HG03469 (cell line): ENCODE results near the gene FARSA.
"Not testable (repeated sequence)": the region's sequence is repeated elsewhere in the genome, so short reads cannot be mapped to it uniquely, and the experiment has no call there.

Source experiments
- ATAC-seq: cut with Tn5 transposase; IDR thresholded peaks from one replicate; pipeline ENCODE4 v1.9.1; 2021; ENCODE audit warnings: mild to moderate bottlenecking, moderate library complexity, moderate number of reproducible peaks; ENCODE audit not compliant: unreplicated experiment

The FARSA gene

DNA sequence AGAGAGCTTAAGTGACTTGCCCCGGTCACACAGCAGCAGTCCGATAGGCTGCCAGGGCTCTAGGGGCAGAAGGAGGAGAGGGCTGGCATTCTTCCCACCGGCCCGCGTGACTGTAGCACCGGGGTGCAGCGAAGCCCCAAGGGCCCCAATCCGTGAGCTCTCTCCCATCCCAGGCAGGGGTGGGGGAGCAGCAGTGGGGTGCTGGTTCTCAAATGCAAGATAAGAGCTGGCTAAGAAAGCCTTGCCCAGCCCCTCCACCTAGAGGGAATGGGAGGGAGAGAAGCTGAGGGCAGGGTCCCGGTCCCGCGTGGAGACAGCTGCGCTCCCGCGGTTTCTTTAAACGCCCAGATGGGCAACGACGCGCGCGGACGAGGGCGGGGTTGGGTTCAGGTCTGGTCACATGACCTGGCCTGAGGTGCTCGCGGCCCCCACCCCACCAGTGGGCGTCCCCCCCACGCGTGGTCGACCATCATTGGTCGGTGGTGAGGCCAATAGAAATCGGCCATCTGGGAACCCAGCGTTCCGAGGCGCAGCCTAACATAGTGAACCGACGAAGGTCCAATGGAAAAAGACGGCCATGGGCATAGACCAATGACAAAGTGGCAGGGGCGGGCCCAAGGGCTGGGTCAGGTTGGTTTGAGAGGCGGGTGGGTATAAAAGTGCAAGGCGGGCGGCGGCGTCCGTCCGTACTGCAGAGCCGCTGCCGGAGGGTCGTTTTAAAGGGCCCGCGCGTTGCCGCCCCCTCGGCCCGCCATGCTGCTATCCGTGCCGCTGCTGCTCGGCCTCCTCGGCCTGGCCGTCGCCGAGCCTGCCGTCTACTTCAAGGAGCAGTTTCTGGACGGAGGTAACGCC, 4.6 kb upstream of the FARSA start, which contains the start of gene CALR:
Gene CALR, plus strand, starts transcription at position 683 of the 852 bp plus-strand sequence. Its CDS starts 71 bp downstream, at position 754.
- peak; percentile 57 for ATAC-seq

DNA sequence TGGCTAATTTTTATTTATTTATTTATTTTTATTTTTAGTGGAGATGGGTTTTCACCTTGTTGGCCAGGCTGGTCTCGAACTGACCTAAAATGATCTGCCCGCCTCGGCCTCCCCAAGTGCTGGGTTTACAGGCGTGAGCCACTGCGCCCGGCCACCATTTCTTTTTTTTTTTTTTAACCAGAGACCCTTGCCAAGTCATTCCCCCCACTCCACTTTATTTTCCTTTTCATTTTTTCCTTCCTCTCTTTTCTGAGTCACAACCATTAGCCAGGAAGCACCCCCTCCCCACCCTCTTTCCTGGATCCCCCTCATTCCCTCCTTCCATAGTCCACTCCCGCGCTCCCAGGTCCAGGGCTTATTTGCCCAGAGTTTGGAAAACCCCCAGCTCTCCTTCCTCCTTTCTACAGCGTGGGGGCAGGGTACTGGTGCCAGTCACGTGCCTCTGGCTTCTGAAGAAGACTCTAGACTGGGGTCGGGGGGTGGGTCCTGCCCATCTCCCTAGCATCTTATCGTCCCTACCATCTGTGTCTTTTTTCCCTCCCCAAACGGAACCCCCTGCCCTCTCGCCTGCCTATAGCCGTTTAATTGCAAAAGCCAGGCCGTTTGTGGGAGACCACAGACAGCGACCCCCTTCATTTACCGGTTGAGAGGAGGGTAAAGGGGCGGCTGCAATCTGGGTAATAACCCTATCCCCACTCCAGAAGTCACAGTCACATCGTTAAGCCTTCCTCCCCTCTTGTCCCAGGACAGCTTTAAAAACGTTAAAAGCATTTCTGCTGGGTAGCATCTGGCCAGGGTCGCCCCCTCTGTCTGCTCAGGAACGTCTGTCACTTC, 3.8 kb upstream of the FARSA start:
- no peak for ATAC-seq

DNA sequence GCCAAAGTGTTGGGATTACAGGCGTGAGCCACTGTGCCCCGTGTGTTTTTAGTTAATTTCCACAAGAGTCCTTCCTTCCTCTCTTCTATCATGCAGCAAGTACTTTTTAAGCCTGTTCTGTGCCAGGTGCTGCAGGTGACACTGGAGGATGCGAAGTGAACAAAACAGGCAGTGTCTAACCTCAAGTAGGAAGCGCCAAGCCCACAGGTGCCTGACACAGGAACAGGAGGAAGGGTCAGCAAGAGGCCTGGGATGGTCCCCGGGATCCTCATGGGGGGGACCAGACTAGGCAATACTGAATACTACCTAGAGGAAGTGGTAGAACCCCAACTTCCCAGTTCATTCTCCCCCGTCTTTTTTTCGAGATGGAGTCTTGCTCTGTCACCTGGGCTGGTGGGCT, 3.1 kb upstream of the FARSA start:
- no peak for ATAC-seq

DNA sequence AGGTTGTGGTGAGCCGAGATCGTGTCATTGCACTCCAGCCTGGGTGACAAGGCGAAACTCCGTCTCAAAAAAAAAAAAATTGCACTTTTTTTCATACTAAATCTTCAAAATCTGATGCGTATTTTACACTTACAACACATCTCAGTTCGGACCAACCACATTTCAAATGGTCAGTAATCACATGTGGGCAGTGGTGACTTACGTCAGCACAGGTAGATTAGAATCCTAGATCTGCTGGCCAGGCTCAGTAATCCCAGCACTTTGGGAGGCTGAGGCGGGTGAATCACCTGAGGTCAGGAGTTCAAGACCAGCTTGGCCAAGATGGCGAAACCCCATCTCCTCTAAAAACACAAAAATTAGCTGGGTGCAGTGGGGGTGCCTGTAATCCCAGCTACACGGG, 1.6 kb upstream of the FARSA start:
- no peak for ATAC-seq

DNA sequence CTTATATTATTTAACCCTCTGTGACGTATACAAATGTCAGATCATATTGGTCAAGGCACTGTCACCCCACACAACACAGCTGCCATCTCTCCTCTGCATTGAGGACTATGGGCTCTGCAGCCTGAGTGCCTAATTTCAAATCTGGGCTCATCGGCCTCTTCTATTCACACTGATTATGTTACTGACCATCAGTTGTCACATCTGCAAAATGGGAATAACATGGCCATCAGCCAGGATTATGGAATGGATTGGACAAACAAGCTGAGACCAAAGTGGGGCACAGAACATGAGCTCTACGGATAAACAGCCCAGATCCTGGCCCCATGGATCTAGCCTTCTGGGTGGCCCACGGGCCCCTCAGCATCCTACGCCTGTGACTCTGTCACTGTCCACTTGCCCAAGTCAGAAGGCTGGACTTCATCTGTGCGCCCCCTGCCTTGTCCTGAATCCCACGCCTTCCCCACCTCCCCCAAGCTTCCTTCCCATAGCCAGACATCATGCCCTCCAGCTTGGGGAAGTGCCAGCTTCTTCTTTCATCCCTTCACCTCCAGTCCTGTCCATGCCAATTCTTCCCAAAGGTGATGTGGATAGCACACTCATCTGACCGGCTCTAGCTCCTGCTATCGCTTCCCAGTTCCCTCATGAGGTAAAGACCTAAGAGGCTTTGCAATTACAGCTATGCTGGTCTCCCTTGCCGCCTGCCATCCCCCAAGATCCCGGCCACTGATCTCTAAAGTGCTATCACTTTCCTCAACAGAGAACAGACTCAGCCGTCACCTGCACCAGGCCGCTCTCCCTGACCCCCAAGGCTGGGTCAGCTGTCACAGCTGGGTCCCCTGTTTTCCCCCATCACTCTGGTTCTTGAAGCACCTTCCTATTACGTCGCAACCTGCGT, 872 bp downstream of the FARSA start:
- ATAC-seq = no peak

DNA sequence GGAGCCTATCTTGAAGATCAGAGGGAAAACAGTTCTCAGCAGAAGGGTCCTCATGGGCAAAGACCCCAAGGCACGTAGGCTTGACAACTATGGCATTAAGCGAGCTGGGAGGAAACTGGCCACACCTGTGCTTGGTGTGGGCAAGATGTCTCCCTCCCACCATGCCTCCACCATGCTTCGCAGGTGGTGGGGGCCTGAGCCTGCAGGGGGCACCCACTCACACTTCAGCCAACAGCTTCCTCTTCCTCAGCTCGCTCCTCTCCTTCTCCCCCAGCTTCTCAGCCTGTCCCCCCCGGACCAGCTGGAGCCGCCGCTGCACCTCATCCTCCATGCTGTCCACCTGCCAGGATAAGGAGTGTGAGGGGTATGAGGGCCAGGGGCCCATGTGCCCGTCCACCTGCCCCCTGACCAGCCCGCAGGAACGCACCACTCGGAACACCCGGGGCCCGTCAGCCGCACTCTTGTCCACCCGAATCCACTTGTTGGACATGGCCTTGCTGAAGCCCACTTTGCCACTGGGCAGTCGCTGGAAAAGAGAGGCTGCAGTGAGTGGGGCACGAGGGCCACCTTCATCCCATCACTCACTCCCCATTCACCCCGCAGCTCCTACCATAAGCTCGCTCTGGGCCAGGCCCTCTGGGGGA, 3.4 kb downstream of the FARSA start:
- no peak for ATAC-seq

DNA sequence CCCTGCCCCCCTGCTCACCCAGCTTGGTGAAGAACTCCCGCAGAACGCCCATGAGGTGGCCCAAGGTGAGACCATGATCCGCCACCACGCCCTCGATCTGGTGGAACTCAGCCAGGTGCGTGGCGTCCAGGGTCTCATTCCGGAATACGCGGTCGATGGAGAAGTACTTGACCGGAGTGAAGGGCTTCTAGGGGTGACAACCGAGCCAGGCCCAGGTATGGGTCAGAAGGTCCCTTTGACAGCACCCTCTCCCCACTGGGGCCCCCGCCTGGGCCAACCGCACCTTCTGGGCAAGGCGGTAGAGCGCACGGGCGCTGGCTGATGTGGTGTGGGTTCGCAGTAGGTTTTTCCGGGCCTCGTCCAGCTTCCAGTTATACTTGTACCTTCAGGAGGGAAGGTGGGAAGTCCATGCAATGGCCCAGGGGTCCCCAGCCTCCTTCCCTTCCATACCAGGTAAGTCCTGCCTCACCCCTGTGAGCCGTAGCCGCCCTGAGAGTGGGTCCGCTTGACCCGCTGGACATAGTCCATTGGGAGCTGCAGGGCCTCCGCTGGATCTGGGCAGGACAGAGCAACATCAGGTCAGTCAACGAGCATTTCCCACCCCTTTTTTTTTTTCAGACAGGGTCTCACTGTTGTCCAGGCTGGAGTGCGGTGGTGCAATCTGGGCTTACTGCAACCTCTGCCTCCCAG, 8.7 kb downstream of the FARSA start:
- ATAC-seq = no peak

DNA sequence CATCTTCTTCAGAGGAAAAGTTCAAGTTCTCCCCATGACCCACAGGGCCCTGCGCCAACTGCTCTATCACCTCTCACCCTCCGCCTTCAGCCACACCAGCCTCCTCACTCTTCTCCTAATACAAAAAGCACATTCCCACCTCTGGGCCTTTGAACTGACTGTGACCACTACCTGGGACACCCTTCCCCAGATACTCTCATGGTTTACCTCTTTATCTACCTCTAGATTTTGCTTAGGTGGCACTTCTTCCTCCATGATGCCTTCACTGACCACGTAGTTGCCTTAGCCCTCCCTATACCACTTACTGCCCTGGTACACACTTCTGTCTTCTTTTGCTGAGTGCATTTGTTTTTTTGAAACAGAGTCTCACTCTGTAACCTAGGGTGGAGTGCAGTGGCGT, 10.6 kb downstream of the FARSA start:
- ATAC-seq = no peak

DNA sequence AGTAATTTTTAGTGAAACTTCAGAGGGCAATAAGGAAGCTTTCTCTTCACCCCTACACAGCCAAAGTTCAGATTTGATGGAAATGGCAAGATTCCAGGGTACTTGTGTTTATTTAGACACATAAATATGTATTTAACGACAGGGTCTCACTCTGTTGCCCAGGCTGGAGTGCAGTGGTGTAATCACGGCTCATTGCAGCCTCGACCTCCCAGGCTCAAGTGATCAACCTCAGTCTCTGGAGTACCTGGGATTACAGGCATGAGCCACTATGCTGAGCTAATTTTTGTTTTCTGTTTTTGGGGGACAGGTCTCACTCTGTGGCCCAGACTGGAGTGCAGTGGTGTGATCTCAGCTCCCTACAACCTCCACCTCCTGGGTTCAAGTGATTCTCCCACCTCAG, 12.5 kb downstream of the FARSA start:
- no peak for ATAC-seq

DNA sequence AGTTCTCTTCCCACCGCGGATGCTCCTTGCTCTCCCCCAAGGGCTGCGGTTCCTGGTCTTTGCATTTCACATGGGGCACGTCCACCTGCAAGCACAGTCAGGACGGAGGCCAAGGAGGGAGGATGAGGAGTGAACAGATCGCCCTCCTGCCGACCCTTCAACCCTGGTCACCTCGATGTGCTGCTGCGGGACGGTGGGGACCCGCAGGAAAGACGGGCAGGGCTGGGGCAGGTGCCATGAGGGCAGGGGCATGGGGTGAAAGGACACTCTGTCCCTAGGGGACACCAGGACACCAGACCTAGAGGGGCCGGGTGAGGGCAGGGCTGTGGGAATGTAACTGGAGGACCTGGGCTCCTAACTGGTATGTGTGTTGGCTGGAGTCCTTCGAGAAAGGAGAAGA, 15.3 kb downstream of the FARSA start:
- no peak for ATAC-seq

DNA sequence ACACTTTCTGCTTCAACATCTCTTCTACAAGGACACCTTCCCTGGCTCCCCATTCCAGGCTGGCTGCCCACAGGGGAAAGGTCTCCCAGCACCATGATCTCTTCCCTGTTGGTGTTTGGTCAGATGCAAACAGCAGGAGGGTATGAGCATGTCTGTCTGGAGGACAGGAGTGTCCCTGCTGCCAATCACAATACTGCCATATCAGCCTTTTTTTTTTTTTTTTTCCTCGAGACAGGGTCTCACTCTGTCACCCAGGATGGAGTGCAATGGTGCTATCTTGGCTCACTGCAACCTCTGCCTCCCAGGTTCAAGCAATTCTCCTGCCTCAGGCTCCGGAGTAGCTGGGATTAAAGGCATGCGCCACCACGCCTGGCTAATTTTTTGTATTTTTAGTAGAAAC, 17.7 kb downstream of the FARSA start:
- not testable (repeated sequence) for ATAC-seq

DNA sequence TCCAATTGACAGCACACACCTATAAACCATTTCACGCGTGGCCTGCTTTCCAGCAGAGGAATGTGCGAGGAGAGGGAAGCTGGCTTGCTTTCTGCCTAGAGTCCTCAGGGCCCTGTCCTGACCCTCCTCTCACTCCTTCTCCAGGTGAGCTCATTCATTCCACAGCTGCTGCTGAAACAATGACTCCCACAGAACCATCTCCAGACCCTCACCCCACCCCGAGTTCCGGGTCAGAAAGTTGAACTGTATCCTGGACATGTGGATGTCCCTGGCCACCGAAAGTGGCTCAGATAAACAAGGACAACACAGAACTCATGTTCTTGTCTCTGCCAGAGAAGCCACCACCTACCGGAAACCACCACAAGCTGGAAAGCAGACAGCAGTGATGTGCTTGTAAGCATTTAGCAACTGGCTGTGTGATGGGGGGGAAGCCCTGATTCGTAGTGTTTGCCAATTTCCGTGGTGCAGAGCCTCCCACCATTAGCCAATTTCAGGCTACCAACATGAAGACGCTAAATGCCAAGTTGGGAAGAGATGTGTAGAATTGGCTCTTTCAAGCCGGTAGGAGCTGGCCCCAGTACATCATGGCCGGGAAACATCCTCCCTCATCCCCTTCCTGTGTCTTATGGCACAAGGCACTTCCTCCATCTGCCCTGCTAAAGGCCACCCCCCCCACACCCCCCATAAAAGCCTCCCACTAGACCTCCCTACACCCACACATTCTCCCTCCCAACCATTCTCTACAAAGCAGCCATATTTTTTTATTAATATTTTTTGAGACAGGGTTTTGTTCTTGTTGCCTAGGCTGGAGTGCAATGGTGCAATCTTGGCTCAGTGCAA, 19.4 kb downstream of the FARSA start:
- ATAC-seq = no peak

DNA sequence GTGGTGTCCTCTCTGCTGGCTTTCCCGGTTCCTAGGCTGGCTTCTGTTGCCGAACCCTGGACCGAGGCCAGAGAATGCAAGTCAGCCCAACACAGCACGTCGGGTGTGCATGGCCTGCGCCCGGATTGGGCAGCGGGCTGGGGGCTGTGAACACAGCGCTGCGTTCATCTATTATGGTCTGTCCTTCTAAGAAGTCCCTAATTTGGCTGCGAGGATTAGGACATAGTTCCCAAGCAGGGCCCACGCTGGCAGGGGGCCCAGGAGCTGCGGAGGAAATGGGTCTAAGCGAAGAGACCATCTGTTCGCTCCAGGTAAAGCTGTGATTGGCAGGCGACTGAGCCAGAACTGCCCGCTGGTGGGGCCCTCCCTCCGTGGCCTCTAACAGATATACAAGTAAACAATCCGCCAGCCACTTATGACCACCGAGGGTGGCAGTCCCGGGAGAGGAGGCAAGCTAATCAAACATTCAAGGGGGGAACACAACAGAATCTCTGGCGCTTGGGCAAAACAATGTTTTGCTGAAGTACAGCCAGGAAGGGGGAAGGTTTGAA, 20.4 kb downstream of the FARSA start:
- ATAC-seq = no peak

DNA sequence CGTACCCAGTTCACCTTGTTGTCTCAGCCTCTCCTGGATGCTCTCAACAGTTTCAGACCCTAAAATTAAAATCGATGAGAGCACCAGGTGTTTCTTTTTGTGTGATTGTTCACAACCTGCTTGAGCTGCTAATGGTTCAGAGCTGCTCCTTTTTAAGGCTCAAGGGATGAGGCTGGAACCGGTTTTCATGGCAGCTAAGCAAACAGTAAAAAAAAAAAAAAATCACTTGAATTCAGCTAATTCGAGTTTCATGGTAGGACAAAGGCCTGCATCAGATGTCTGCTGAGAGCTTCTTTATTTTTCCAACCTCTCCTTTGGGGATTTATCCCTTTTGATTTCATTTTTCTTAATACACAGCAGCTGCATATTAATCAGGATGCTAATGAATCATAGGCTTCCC, 20.9 kb downstream of the FARSA start:
- ATAC-seq = no peak

DNA sequence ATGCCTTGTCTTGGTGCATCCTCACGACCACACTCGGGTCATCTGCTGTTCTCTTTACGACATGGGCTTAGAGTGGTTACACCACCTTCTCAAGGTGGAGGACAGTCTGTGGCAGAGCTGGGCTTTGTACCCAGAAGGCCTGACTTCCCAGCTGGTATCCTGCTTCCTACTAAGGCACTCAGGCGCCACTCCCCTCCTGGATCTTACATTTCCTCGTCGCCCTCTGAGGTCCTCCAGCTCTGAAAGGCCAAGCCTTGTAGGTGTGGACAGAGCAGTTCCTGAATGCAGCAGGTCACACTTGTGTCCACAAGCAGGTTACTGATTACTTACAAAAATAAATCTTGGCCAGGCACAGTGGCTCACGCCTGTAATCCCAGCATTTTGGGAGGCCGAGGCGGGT, 26.3 kb downstream of the FARSA start:
- ATAC-seq = no peak

DNA sequence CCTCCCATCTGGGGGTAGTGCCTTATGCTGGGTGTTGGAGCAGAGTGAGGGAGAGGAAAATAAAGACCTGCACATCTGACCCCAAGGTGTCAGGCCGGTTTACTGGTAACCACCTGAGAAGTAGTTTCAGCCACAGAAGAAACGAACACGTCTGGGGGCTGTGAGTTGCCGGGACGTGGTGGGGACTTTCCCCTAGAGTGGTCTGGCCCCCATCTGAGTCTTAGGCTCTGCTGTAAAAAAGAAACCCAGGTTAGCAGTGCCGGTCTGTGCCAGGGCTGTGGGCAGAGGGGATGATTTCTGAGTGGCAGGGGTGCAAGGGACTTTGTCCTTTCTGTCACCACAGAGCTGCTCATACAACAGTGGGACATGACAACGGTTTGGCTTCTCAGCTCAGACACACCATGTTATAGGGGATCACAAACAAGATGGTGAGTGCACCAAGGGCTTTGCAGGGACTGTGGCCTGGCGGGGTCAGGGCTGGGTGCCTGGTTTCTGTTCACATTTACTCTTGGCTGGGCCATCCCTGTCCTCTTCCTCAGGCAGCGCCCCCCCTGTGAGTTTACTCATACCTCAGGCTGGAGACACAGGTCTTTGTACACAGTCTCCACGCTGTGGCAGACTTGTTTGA, 33.5 kb downstream of the FARSA start:
- peak; percentile 40 for ATAC-seq

DNA sequence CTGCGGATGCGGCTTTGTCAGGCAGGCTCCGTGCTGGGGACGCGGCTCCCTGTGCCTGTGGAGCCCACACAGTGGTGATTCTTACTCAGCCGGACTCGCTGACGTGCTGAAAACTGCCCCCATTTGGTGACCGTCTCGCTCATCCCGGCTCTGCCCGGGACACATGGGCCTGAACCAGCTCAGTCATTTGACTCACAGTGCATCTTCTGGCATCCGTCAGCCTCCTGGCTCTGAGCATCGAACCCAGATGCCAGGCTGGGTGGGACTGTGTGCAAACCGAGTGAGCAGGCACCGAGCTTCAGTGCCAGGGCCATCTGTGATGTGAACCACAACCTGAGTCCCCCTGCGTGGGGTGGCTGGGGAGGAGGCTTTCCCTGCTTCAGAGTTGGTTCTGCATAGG, 37.1 kb downstream of the FARSA start:
- ATAC-seq = no peak

DNA sequence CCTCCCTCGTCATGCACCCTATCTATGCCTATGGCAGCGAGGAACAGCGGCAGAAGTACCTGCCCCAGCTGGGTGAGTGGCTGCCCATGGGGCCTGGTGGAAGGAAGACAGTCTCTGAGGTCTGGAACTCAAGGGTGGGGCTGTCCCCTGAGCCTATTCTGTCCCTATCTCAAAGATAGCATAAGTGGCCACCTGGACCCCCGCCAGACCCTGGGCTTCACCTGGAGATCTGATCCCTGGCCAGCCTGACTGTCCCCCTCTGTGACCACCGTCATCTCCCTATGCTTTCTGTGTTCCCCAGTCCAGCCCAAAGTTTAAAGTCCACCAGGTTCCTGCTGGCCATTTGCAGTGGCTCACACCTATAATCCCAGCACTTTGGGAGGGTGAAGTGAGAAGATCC, 39.9 kb downstream of the FARSA start:
- no peak for ATAC-seq
